Neuronal stem cell (in vitro differentiated cells): ENCODE measurements around the gene PLA2G12A. TPM values are rescaled to one million over a fixed set of nuclear protein-coding genes. Genes with fewer than 3 reads are reported as not detected.

Source experiments
- DNase-seq: peaks from one replicate; pipeline ENCODE4 v3.0.0-alpha.2; 2013; ENCODE audit warnings: low spot score
- H2AFZ ChIP-seq: one replicate; pipeline ENCODE4 v1.6.1; 2013; ENCODE audit warnings: mild to moderate bottlenecking, low read length, inconsistent platforms
- H2AK5ac ChIP-seq: 2 replicates; pipeline ENCODE4 v1.6.1; 2013; ENCODE audit warnings: low read depth, mild to moderate bottlenecking, inconsistent platforms, low read length, moderate library complexity, mixed read lengths
- H2BK120ac ChIP-seq: 2 replicates; pipeline ENCODE4 v1.6.1; 2013; ENCODE audit warnings: low read depth, mild to moderate bottlenecking, inconsistent platforms, low read length, moderate library complexity, mixed read lengths
- H2BK12ac ChIP-seq: one replicate; pipeline ENCODE4 v1.6.1; 2013; ENCODE audit warnings: low read length, inconsistent platforms
- H2BK15ac ChIP-seq: 2 replicates; pipeline ENCODE4 v1.6.1; 2013; ENCODE audit warnings: mild to moderate bottlenecking, low read length, inconsistent platforms, mixed read lengths
- H2BK5ac ChIP-seq: one replicate; pipeline ENCODE4 v1.6.1; 2013; ENCODE audit warnings: inconsistent platforms, mild to moderate bottlenecking, low read length, moderate library complexity
- H3K14ac ChIP-seq: one replicate; pipeline ENCODE4 v1.6.1; 2013; ENCODE audit warnings: low read length, inconsistent platforms
- H3K18ac ChIP-seq: 2 replicates; pipeline ENCODE4 v1.6.1; 2013; ENCODE audit warnings: low read length, inconsistent platforms
- H3K23ac ChIP-seq: 2 replicates; pipeline ENCODE4 v1.6.1; 2013; ENCODE audit warnings: low read depth, mild to moderate bottlenecking, mixed read lengths, low read length, inconsistent platforms; ENCODE audit not compliant: poor library complexity
- H3K27ac ChIP-seq: replicated peaks from 3 replicates; pipeline ENCODE4 v1.5.1; 2013; ENCODE audit warnings: low read length, inconsistent platforms
- H3K27me3 ChIP-seq, 3 experiments: 2 replicates each; pipeline ENCODE4 v1.6.1; 2013; ENCODE audit warnings: low read length in 3 of 3, mild to moderate bottlenecking in 2 of 3, inconsistent platforms in 1 of 3, low read depth in 1 of 3, mixed read lengths in 1 of 3, moderate library complexity in 1 of 3; ENCODE audit not compliant: control insufficient read depth in 3 of 3, insufficient read depth in 3 of 3
- H3K36me3 ChIP-seq, 2 donors: replicated peaks in 1 of 2; 2 replicates each; pipeline ENCODE4 v1.6.1; 2013; ENCODE audit warnings: low read length in 2 of 2; ENCODE audit not compliant: control insufficient read depth in 2 of 2, insufficient read depth in 2 of 2
- H3K4ac ChIP-seq: 2 replicates; pipeline ENCODE4 v1.6.1; 2013; ENCODE audit warnings: inconsistent platforms, mild to moderate bottlenecking, low read length, moderate library complexity
- H3K4me1 ChIP-seq, 2 donors: 1 replicate in 1 of 2; 2 replicates in 1 of 2; pipeline ENCODE4 v1.6.1; 2013; ENCODE audit warnings: low read length in 2 of 2, low read depth in 1 of 2; ENCODE audit not compliant: control insufficient read depth in 2 of 2, insufficient read depth in 1 of 2
- H3K4me2 ChIP-seq: one replicate; pipeline ENCODE4 v1.6.1; 2013; ENCODE audit warnings: mild to moderate bottlenecking, low read length, inconsistent platforms; ENCODE audit not compliant: insufficient read depth, poor library complexity, severe bottlenecking
- H3K4me3 ChIP-seq, 2 donors: 2 replicates each; pipeline ENCODE4 v1.5.1; 2013; ENCODE audit warnings: low read length in 2 of 2, mild to moderate bottlenecking in 2 of 2, inconsistent platforms in 1 of 2, moderate library complexity in 1 of 2
- H3K79me1 ChIP-seq: one replicate; pipeline ENCODE4 v1.6.1; 2013; ENCODE audit warnings: low read depth, mild to moderate bottlenecking, inconsistent platforms, low read length, moderate library complexity
- H3K9ac ChIP-seq: one replicate; pipeline ENCODE4 v1.6.1; 2013; ENCODE audit warnings: mild to moderate bottlenecking, low read depth, low read length, inconsistent platforms; ENCODE audit not compliant: poor library complexity
- H3K9me3 ChIP-seq, 2 donors: replicated peaks in 1 of 2; 2 replicates each; pipeline versions ENCODE3 to v1.6.1; 2013; ENCODE audit warnings: low read length in 2 of 2, mild to moderate bottlenecking in 2 of 2, inconsistent platforms in 1 of 2, low read depth in 1 of 2, mixed read lengths in 1 of 2, moderate library complexity in 1 of 2; ENCODE audit not compliant: control insufficient read depth in 2 of 2, insufficient read depth in 1 of 2
- H4K8ac ChIP-seq: one replicate; pipeline ENCODE4 v1.6.1; 2013; ENCODE audit warnings: low read depth, mild to moderate bottlenecking, inconsistent platforms, low read length, moderate library complexity
- H4K91ac ChIP-seq: one replicate; pipeline ENCODE4 v1.6.1; 2013; ENCODE audit warnings: low read length, low read depth, mild to moderate bottlenecking, inconsistent platforms; ENCODE audit not compliant: poor library complexity
- WGBS, 2 donors: extraction: QIAGEN DNeasy Blood & Tissue Kit; methylation state at CpG; one replicate each; pipeline ENCODE4 v1.1.7; 2013; ENCODE audit warnings: missing lambda C conversion rate in 2 of 2, mixed read lengths in 1 of 2; ENCODE audit not compliant: insufficient read length in 2 of 2, insufficient replicate concordance in 1 of 2; ENCODE audit errors: extremely low coverage in 2 of 2; 5-methylcytosine and 5-hydroxymethylcytosine counted together
- polyA plus RNA-seq, 2 experiments: library from polyadenylated mRNA; stranded (reverse); fragments of 200-250 nt; gene quantifications; one replicate each; pipeline ENCODE4 v1.2.3, GENCODE V29; 2013

PLA2G12A gene
- 8.8 TPM for polyA plus RNA-seq (2013, experiment 1 of 2)
- polyA plus RNA-seq (2013, experiment 2 of 2): 10.2 TPM

DNA sequence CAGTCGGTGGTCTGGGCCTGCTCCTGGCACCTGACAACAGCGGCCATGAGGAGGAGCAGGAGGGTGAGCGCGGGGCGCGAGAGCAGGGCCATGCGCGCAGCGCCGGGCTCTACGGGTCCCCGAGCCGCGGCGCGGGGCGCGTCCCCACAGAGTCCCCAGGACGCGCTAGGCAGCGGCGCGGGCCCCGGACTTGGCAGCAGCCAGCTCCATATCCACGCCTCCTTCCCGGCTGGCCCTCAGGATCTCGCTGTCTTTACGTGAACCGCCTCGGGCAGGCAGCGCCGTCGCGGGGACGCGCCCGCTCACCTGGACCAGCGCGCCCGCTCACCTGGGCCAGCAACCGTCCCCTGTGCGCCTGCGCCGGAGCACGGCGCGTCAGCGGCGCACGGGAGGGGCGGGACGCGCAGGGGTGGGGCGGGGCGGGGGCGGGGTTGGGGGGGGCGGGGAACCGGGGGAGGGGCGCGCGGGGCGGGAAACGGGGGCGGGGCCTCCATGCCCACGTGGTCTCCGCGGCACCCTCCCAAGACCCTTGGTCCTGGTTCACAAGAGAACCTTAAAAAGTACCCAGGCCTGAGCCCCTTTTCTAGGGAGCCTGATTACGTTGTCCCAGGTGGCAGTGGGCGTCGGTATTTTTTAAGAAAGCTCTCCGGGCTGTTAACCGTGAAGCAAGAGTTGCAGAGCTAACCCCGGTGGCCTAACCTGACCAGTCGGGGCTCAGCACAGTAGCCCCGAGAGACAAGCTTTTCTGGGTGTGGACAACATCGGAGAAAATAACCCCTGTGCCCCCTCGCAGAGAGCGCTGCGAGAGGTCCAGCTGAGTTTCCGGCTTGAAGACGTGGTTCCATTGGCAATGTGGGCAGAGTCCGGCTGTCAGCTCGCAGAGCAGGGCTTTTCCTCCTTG is at the start of gene PLA2G12A:
PLA2G12A (minus strand) TSS at position 353 of the 901 bp plus-strand sequence; CDS start at position 92, 261 bp downstream.
- no peak within 1 kb of the TSS for H2BK12ac ChIP-seq
- peaks cover 0 to 13% (median 9%) of the 10 kb centered on the region in 3 experiments for H3K27me3 ChIP-seq
- H3K4me3 ChIP-seq: peak within 1 kb of the TSS; percentile 97 to 98
- H2AFZ ChIP-seq: peak within 1 kb of the TSS; percentile 98
- peak within 1 kb of the TSS; percentile 89 for H3K23ac ChIP-seq
- no peak within 1 kb of the TSS for H2BK5ac ChIP-seq
- peak within 1 kb of the TSS; percentile 92 for H3K18ac ChIP-seq
- H2AK5ac ChIP-seq: no peak within 1 kb of the TSS
- no CpG with 5 or more reads among the region's 83 CpGs for WGBS, 2 donors
- no peak within 1 kb of the TSS for H3K4ac ChIP-seq
- H4K8ac ChIP-seq: peak within 1 kb of the TSS; percentile 17
- no peak within 1 kb of the TSS for H2BK120ac ChIP-seq
- peaks cover 2% of the 10 kb centered on the region for H3K79me1 ChIP-seq
- H3K27ac ChIP-seq: no peak within 1 kb of the TSS
- H3K14ac ChIP-seq: peak within 1 kb of the TSS; percentile 82
- H3K4me1 ChIP-seq: peaks cover 0 to 3% of the 10 kb centered on the region in 2 donors
- H3K36me3 ChIP-seq: no peaks in the 10 kb centered on the region
- peak within 1 kb of the TSS; percentile 22 for H4K91ac ChIP-seq
- peak within 1 kb of the TSS; percentile 90 for H3K4me2 ChIP-seq
- H2BK15ac ChIP-seq: no peak within 1 kb of the TSS
- peak within 1 kb of the TSS; percentile 90 for H3K9ac ChIP-seq
- H3K9me3 ChIP-seq: no peaks in the 10 kb centered on the region
- peak; percentile 65 for DNase-seq

DNA sequence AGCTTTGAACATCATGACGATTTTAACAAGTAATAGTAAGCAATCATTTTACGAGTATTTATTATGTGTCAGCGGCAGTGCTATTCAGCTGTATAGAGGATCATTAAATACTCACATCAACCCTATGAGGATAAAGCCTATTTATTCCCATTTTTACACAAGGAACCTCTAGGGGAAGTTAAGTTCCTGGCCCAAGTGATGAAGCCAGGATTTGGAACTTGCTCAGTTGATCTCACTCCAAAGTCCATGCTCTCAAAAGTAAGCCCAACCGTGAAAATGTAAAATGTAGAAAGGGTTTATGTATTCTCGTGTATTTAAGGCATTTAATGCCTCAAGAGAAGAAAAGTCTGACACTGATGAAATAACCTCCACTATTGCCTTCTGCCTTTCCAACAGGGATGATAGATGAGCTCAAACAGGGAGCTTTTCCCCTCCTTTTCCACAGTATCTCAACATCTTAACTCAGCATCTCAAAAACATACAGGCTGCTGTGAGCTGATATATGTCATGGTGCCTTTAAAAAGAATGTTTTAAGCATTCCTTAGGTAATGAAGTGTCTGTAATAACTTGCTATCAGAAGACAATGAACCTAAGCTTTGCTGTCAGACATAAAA is 35.0 kb upstream of the PLA2G12A start:
- no peak for DNase-seq
- Histone ChIP-seq H3K18ac (no peak overlapping the region), H3K27ac (no peak overlapping the region), H4K8ac (no peak overlapping the region), H2BK12ac (no peak overlapping the region), H2BK5ac (no peak overlapping the region), H2BK15ac (no peak overlapping the region), H3K9ac (no peak overlapping the region), H3K4me2 (no peak overlapping the region), H3K4me3 (no peak overlapping the region), H3K4me1 (no peaks in the 10 kb centered on the region), H3K27me3 (no peaks in the 10 kb centered on the region), H3K4ac (no peak overlapping the region), H2AFZ (no peak overlapping the region), H3K14ac (no peak overlapping the region), H2AK5ac (no peak overlapping the region), H3K36me3 (no peaks in the 10 kb centered on the region), H3K79me1 (no peaks in the 10 kb centered on the region), H4K91ac (no peak overlapping the region), H3K9me3 (no peaks in the 10 kb centered on the region), H2BK120ac (no peak overlapping the region), H3K23ac (no peak overlapping the region)
- WGBS, 2 donors: no CpG with 5 or more reads among the region's 5 CpGs

DNA sequence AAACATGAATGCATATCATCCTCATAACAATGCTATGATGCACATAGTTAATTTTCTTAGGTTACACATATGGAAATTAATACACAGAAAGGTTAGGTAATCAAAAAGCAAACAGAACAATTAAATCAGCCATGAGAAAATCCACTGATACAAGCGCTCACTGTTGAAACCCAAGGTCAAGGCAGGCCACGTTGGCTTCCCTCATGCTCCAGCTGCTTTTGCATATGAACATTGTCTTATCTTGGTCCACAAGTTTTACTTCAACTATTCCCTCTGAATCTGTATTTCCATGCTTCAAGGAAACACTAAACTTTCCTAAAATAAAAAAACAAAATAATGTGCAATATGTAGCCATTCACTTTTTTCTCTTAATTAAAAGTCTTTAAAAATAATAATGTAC is 34.5 kb upstream of the PLA2G12A start:
- Histone ChIP-seq H3K79me1 (no peaks in the 10 kb centered on the region), H2AK5ac (no peak overlapping the region), H3K14ac (no peak overlapping the region), H3K9me3 (no peaks in the 10 kb centered on the region), H3K4me2 (no peak overlapping the region), H3K23ac (no peak overlapping the region), H2BK5ac (no peak overlapping the region), H4K8ac (no peak overlapping the region), H3K4ac (no peak overlapping the region), H3K36me3 (no peaks in the 10 kb centered on the region), H3K4me1 (no peaks in the 10 kb centered on the region), H2BK12ac (no peak overlapping the region), H2BK15ac (no peak overlapping the region), H3K27ac (no peak overlapping the region), H3K27me3 (no peaks in the 10 kb centered on the region), H3K4me3 (no peak overlapping the region), H3K18ac (no peak overlapping the region), H2BK120ac (no peak overlapping the region), H3K9ac (no peak overlapping the region), H2AFZ (no peak overlapping the region), H4K91ac (no peak overlapping the region)
- no peak for DNase-seq
- no CpG with 5 or more reads among the region's 2 CpGs for WGBS, 2 donors

GRCh38 chr4:109760682-109761081 is 30.8 kb upstream of the PLA2G12A start:
- Histone ChIP-seq H3K23ac (no peak overlapping the region), H3K18ac (no peak overlapping the region), H3K27me3 (no peaks in the 10 kb centered on the region), H3K79me1 (no peaks in the 10 kb centered on the region), H4K8ac (no peak overlapping the region), H3K9me3 (no peaks in the 10 kb centered on the region), H4K91ac (no peak overlapping the region), H2BK15ac (no peak overlapping the region), H3K4me3 (no peak overlapping the region), H3K9ac (no peak overlapping the region), H2AK5ac (no peak overlapping the region), H3K14ac (no peak overlapping the region), H2BK12ac (no peak overlapping the region), H2AFZ (no peak overlapping the region), H3K4ac (no peak overlapping the region), H3K4me1 (no peaks in the 10 kb centered on the region), H3K36me3 (no peaks in the 10 kb centered on the region), H2BK120ac (no peak overlapping the region), H3K27ac (no peak overlapping the region), H2BK5ac (no peak overlapping the region), H3K4me2 (no peak overlapping the region)
- WGBS, 2 donors: no CpG with 5 or more reads among the region's 2 CpGs
- no peak for DNase-seq
